RWPE1 (cell line): ENCODE results near the gene MEI1.
"Not testable (repeated sequence)": the region's sequence is repeated elsewhere in the genome, so short reads cannot be mapped to it uniquely, and the experiment has no call there.

Source experiments
- CTCF ChIA-PET: fragments of 350-600 bp; sonication (Branson Sonifier 250); formaldehyde crosslinking; extraction: SDS; loops from one replicate; lab custom pipeline; 2021; lab: Yijun Ruan, JAX
- POLR2A ChIA-PET: fragments of 400-600 bp; formaldehyde crosslinking; extraction: SDS; loops from one replicate; lab custom pipeline; 2020; ENCODE audit warnings: antibody characterized with exemption; ENCODE audit not compliant: low non-redundant PET; lab: Yijun Ruan, JAX
- DNase-seq: peaks from one replicate; pipeline ENCODE4 v3.0.0; 2012; ENCODE audit warnings: low spot score
- H3K27ac ChIP-seq: fragments of 450-650 bp; 2 replicates; pipeline ENCODE4 v1.5.1; 2017
- CTCF ChIP-seq: fragments of 450-650 bp; conservative IDR thresholded peaks from 2 replicates; pipeline ENCODE4 v1.5.1; 2017; ENCODE audit warnings: low read depth, mild to moderate bottlenecking

Gene MEI1

GRCh38 chr22:41664951-41665350 lies 34.4 kb upstream of the MEI1 start:
- no peak for TF ChIP-seq CTCF
- CTCF ChIA-PET, result no interaction called here
- POLR2A ChIA-PET, result no interaction called here
- DNase-seq, result no peak
- peak overlapping the region; percentile 99 for H3K27ac ChIP-seq

- H3K27ac ChIP-seq, result peak overlapping the region; percentile 99
- DNase-seq, result no peak
- ChIA-PET POLR2A (no interaction called here), CTCF (no interaction called here)
- no peak for TF ChIP-seq CTCF
Measured at GRCh38 chr22:41668971-41669911, 30.1 kb upstream of the MEI1 start.

- CTCF ChIA-PET, result interaction anchor here (1.2 kb wide), 1 partner anchor 25 kb away, joined by 7 read pairs; no protein-coding TSS in a partner anchor
- peak overlapping the region; percentile 52 for H3K27ac ChIP-seq
- DNase-seq, POLR2A ChIA-PET: not testable (repeated sequence)
Measured at GRCh38 chr22:41672096-41672495, 27.2 kb upstream of the MEI1 start.

GRCh38 chr22:41672780-41673509 lies 26.4 kb upstream of the MEI1 start:
- H3K27ac ChIP-seq, result peak overlapping the region; percentile 52; the same call in 1 of the 2 replicates
- DNase-seq, result no peak
- no peak for TF ChIP-seq CTCF
- POLR2A ChIA-PET, result interaction anchor here (0.7 kb wide), 1 partner anchor 17 kb away, joined by 3 read pairs; no protein-coding TSS in a partner anchor
- CTCF ChIA-PET, result interaction anchor here (1.2 kb wide), 1 partner anchor 24 kb away, joined by 7 read pairs; no protein-coding TSS in a partner anchor

- POLR2A ChIA-PET, result no interaction called here
Measured at GRCh38 chr22:41674846-41675340, 24.4 kb upstream of the MEI1 start.

GRCh38 chr22:41676134-41676533 lies 23.2 kb upstream of the MEI1 start:
- no peak overlapping the region for H3K27ac ChIP-seq
- no peak for TF ChIP-seq CTCF
- POLR2A ChIA-PET, result no interaction called here
- DNase-seq, result no peak
- CTCF ChIA-PET, result interaction anchor here (0.7 kb wide), 1 partner anchor 21 kb away, joined by 3 read pairs; no protein-coding TSS in a partner anchor

More at GRCh38 chr22:41674846-41675340, 24.4 kb upstream of the MEI1 start:
- CTCF ChIA-PET, result no interaction called here
- DNase-seq, result no peak
- peak overlapping the region; percentile 32; the same call in 1 of the 2 replicates for H3K27ac ChIP-seq
- TF ChIP-seq CTCF, result no peak
